Endothelial cell of umbilical vein (primary cell): ENCODE data around the gene THAP3. TPM values are rescaled to one million over a fixed set of nuclear protein-coding genes. Genes with fewer than 3 reads are reported as not detected.

ENCODE experiments used
- BruUV-seq: library from RNA; stranded (reverse); fragments of 400-500 nt; replicated peaks from 2 replicates; lab custom pipeline; 2021; lab: Mats Ljungman, UMichigan
- CTCF ChIA-PET: fragments of 300-600, 350-600 bp; sonication (Branson Sonifier 250); formaldehyde crosslinking; loops from one replicate; lab custom pipeline; 2021; ENCODE audit warnings: antibody characterized with exemption, inconsistent platforms; lab: Charles Lee
- POLR2A ChIA-PET: fragments of 300-600, 350-600 bp; sonication (Branson Sonifier 250); formaldehyde crosslinking; loops from one replicate; lab custom pipeline; 2021; ENCODE audit warnings: antibody characterized with exemption, inconsistent platforms; lab: Charles Lee
- DNase-seq: peaks from one replicate; pipeline ENCODE4 v3.0.0-alpha.2; 2011; ENCODE audit warnings: low read depth, low spot score
- FAIRE-seq: peaks from 2 replicates; lab custom pipeline; 2011; peaks lifted over from hg19 to GRCh38; lab: Jason Lieb, UNC
- H2AFZ ChIP-seq: 2 replicates; pipeline ENCODE4 v1.6.0; 2012; ENCODE audit warnings: low read depth, low read length, control low read depth, inconsistent platforms
- H3K27ac ChIP-seq: 2 replicates; pipeline ENCODE4 v1.5.1; 2011; ENCODE audit warnings: low read depth, mild to moderate bottlenecking, control low read depth, low read length, moderate library complexity; ENCODE audit not compliant: insufficient read depth
- H3K27me3 ChIP-seq, 2 experiments: 2 replicates each; pipeline versions ENCODE4 v1.6.0 to v1.6.1; 2011; ENCODE audit warnings: low read length in 2 of 2, mixed read lengths in 1 of 2; ENCODE audit not compliant: control insufficient read depth in 2 of 2, insufficient read depth in 2 of 2
- H3K36me3 ChIP-seq, 2 experiments: 2 replicates in 1 of 2; 3 replicates in 1 of 2; pipeline ENCODE4 v1.5.1; 2011; ENCODE audit warnings: low read length in 2 of 2, mild to moderate bottlenecking in 1 of 2, moderate library complexity in 1 of 2; ENCODE audit not compliant: control insufficient read depth in 2 of 2, insufficient read depth in 2 of 2; ENCODE audit errors: extremely low read depth in 1 of 2
- H3K4me1 ChIP-seq: 3 replicates; pipeline ENCODE4 v1.5.1; 2011; ENCODE audit warnings: mild to moderate bottlenecking, low read length; ENCODE audit not compliant: control insufficient read depth, insufficient read depth; ENCODE audit errors: extremely low read depth
- H3K4me2 ChIP-seq: 2 replicates; pipeline ENCODE4 v1.6.1; 2011; ENCODE audit warnings: low read length, control low read depth, mixed read lengths; ENCODE audit not compliant: insufficient read depth
- H3K4me3 ChIP-seq, 3 experiments: fragments of 200-600 bp in 1 of 3; sonication (generic), shearing (Covaris generic) in 1 of 3; replicated peaks in 1 of 3; 2 replicates each; pipeline ENCODE4 v1.5.1; 2011 to 2016; ENCODE audit warnings: control low read depth in 3 of 3, low read length in 3 of 3, mild to moderate bottlenecking in 2 of 3, inconsistent platforms in 1 of 3, low read depth in 1 of 3, moderate library complexity in 1 of 3; ENCODE audit not compliant: insufficient read depth in 1 of 3
- H3K79me2 ChIP-seq: 2 replicates; pipeline ENCODE4 v1.6.0; 2012; ENCODE audit warnings: low read length, inconsistent platforms; ENCODE audit not compliant: control insufficient read depth, insufficient read depth
- H3K9ac ChIP-seq: replicated peaks from 2 replicates; pipeline ENCODE3; 2011; ENCODE audit warnings: low read length, control low read depth; ENCODE audit not compliant: insufficient read depth; ENCODE audit errors: extremely low read depth
- H3K9me1 ChIP-seq: replicated peaks from 3 replicates; pipeline ENCODE4 v1.6.0; 2011; ENCODE audit warnings: mild to moderate bottlenecking, low read length; ENCODE audit not compliant: control insufficient read depth, insufficient read depth; ENCODE audit errors: extremely low read depth
- H3K9me3 ChIP-seq: replicated peaks from 2 replicates; pipeline ENCODE4 v1.5.1; 2012; ENCODE audit warnings: low read length, inconsistent platforms; ENCODE audit not compliant: control insufficient read depth, insufficient read depth
- H4K20me1 ChIP-seq: replicated peaks from 2 replicates; pipeline ENCODE3; 2011; ENCODE audit warnings: mild to moderate bottlenecking, low read length; ENCODE audit not compliant: control insufficient read depth, insufficient read depth; ENCODE audit errors: extremely low read depth
- EZH2 ChIP-seq: IDR thresholded peaks from 2 replicates; pipeline ENCODE4 v1.6.1; 2012; ENCODE audit warnings: borderline replicate concordance, low read depth, mild to moderate bottlenecking, moderate library complexity, low read length, inconsistent platforms; ENCODE audit not compliant: severe bottlenecking
- FOS ChIP-seq: IDR thresholded peaks from 2 replicates; pipeline ENCODE4 v1.6.1; 2011; ENCODE audit warnings: mild to moderate bottlenecking, low read length, moderate library complexity, borderline replicate concordance; ENCODE audit not compliant: insufficient read depth
- GATA2 ChIP-seq: IDR thresholded peaks from 2 replicates; pipeline ENCODE4 v1.7.0; 2011; ENCODE audit warnings: low read depth, mild to moderate bottlenecking, moderate library complexity, mixed read lengths, low read length; ENCODE audit not compliant: insufficient read length, insufficient read depth
- JUN ChIP-seq: IDR thresholded peaks from 2 replicates; pipeline ENCODE4 v1.6.1; 2011; ENCODE audit warnings: borderline replicate concordance, low read depth; ENCODE audit not compliant: insufficient read length, insufficient read depth
- MAX ChIP-seq: IDR thresholded peaks from 2 replicates; pipeline ENCODE4 v1.6.1; 2011; ENCODE audit not compliant: insufficient read depth, insufficient read length
- MYC ChIP-seq: IDR thresholded peaks from one replicate; pipeline ENCODE4 v1.6.1; 2011; ENCODE audit warnings: mild to moderate bottlenecking, low read depth, low read length
- POLR2A ChIP-seq: IDR thresholded peaks from 2 replicates; pipeline ENCODE4 v1.6.1; 2012; ENCODE audit warnings: low read depth, mild to moderate bottlenecking, control low read depth, low read length
- POLR2AphosphoS5 ChIP-seq: IDR thresholded peaks from 2 replicates; pipeline ENCODE4 v1.6.1; 2012; ENCODE audit warnings: low read depth, mild to moderate bottlenecking, control low read depth, low read length, moderate library complexity; ENCODE audit not compliant: insufficient read depth
- dilution Hi-C: fragments of 300-500 bp; cut with MboI; formaldehyde crosslinking; loops from one replicate; pipeline ENCODE4 v1.15.0; 2019; ENCODE audit warnings: low sequenced_read_pairs; ENCODE audit not compliant: extremely low pct_ligation_motif_present
- intact Hi-C: fragments of 100-400 bp; cut with micrococcal nuclease; formaldehyde crosslinking; loops from one replicate; pipeline ENCODE4 v1.10.0; 2022
- polyA plus RNA-seq, 4 experiments: library from polyadenylated mRNA; depleted of rRNA in 3 of 4; stranded (reverse) in 3 of 4; unstranded in 1 of 4; fragments of >200 nt; gene quantifications; 2 replicates each; pipeline versions ENCODE4 v1.2.1 to v1.2.3, GENCODE V29; 2011 to 2012; ENCODE audit warnings: missing spikeins in 1 of 4
- total RNA-seq: library from RNA; stranded (reverse); gene quantifications from 2 replicates; pipeline ENCODE4 v1.2.3, GENCODE V29; 2021
- TF ChIP-seq, protein P1 (sequence below), 2 donors: IDR thresholded peaks; 1 replicate in 1 of 2; 2 replicates in 1 of 2; pipeline ENCODE4 v1.5.1; 2011; ENCODE audit warnings: low read length in 2 of 2, mild to moderate bottlenecking in 2 of 2, moderate library complexity in 2 of 2, control low read depth in 1 of 2, inconsistent platforms in 1 of 2, low read depth in 1 of 2; ENCODE audit not compliant: insufficient read depth in 1 of 2; ENCODE audit errors: extremely low read depth in 1 of 2

The THAP3 gene
- total and polyA plus RNA-seq, 2 donors (not counting 3 experiments of a cell fraction or from before 2014, with no cell fraction given) = 11.3 to 16.7 TPM

DNA sequence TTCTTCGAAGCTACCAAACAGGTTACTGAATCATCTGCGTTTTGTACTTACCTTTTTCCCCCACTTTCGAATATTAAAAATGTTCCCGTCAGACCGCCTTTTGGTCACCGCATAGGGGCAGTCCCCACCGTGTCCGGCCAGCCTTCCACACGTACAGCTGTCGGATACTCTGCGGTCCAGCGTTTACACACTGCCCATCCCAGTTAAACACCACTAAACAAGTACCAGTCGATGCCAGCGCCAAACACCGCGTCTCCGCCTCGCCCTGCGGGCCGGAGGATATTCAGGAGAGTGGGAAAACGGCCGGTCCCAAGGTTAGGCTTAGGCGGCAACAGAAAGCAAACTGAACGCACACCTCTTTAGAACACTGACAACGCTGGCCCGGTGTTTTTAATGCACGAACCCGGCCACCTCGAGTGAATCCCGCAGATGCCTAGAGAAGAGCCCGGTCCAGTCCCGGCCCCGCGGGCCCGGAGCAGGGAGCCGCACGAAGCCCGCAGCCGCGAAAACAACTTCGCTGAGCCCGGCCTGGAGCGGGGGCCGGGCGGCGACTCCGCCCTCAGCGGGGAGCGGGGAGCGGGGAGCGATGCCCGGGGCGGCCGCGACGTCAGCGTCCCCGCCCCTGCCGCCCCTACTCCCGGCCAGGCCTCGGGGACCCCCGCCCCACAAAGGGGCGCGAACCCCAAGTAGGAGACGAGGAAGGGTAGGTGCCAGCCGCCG, 11.9 kb upstream of the THAP3 start:
- Histone ChIP-seq H4K20me1 (peaks cover 4% of the 10 kb centered on the region), H2AFZ (peak overlapping the region; percentile 56), H3K4me3 (peak overlapping the region; percentile 53 to 64 (median 56)), H3K36me3 (no peaks in the 10 kb centered on the region), H3K27me3 (no peaks in the 10 kb centered on the region), H3K9ac (peak overlapping the region; percentile 50), H3K9me1 (no peaks in the 10 kb centered on the region), H3K27ac (peak overlapping the region; percentile 32), H3K9me3 (no peaks in the 10 kb centered on the region), H3K4me2 (peak overlapping the region; percentile 49), H3K4me1 (peaks cover 5% of the 10 kb centered on the region), H3K79me2 (peaks cover 31% of the 10 kb centered on the region)
- TF ChIP-seq GATA2 (no peak), FOS (no peak), EZH2 (no peak), MAX (no peak), MYC (no peak), JUN (no peak), POLR2A (no peak), POLR2AphosphoS5 (no peak)
- TF ChIP-seq, protein P1, sequence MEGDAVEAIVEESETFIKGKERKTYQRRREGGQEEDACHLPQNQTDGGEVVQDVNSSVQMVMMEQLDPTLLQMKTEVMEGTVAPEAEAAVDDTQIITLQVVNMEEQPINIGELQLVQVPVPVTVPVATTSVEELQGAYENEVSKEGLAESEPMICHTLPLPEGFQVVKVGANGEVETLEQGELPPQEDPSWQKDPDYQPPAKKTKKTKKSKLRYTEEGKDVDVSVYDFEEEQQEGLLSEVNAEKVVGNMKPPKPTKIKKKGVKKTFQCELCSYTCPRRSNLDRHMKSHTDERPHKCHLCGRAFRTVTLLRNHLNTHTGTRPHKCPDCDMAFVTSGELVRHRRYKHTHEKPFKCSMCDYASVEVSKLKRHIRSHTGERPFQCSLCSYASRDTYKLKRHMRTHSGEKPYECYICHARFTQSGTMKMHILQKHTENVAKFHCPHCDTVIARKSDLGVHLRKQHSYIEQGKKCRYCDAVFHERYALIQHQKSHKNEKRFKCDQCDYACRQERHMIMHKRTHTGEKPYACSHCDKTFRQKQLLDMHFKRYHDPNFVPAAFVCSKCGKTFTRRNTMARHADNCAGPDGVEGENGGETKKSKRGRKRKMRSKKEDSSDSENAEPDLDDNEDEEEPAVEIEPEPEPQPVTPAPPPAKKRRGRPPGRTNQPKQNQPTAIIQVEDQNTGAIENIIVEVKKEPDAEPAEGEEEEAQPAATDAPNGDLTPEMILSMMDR (IDR thresholded peaks at IDR 0.05; ENCODE audit: extremely low read depth in 1 of 2, insufficient read depth in 1 of 2, low read depth in 1 of 2, low read length in 2 of 2) = no peak
- TSS peak; percentile 57 for BruUV-seq
- ChIA-PET CTCF (interaction anchor here (0.9 to 1.3 kb wide), 3 partner anchors 9 to 31 kb away, joined by 3 to 4 read pairs (median 3); no protein-coding TSS in a partner anchor), POLR2A (interaction anchor here (1.3 kb wide), 1 partner anchor 8 kb away, joined by 3 read pairs; no protein-coding TSS in a partner anchor)
- intact Hi-C loops (loop anchor here (1.0 kb wide), 3 partner anchors 10 to 32 kb away; no protein-coding TSS in a partner anchor), dilution Hi-C loops (no loop called here)
- DNase-seq (peak; percentile 68), FAIRE-seq (peak; percentile 83)
